GM21526 (cell line): Measurements from ENCODE around the gene CROCC.
"Not testable (repeated sequence)": the region's sequence is repeated elsewhere in the genome, so short reads cannot be mapped to it uniquely, and the experiment has no call there.

Experiments used
- ATAC-seq: cut with Tn5 transposase; IDR thresholded peaks from one replicate; pipeline ENCODE4 v1.9.1; 2021; ENCODE audit warnings: moderate library complexity; ENCODE audit not compliant: unreplicated experiment, low FRiP score

CROCC gene, protein sequence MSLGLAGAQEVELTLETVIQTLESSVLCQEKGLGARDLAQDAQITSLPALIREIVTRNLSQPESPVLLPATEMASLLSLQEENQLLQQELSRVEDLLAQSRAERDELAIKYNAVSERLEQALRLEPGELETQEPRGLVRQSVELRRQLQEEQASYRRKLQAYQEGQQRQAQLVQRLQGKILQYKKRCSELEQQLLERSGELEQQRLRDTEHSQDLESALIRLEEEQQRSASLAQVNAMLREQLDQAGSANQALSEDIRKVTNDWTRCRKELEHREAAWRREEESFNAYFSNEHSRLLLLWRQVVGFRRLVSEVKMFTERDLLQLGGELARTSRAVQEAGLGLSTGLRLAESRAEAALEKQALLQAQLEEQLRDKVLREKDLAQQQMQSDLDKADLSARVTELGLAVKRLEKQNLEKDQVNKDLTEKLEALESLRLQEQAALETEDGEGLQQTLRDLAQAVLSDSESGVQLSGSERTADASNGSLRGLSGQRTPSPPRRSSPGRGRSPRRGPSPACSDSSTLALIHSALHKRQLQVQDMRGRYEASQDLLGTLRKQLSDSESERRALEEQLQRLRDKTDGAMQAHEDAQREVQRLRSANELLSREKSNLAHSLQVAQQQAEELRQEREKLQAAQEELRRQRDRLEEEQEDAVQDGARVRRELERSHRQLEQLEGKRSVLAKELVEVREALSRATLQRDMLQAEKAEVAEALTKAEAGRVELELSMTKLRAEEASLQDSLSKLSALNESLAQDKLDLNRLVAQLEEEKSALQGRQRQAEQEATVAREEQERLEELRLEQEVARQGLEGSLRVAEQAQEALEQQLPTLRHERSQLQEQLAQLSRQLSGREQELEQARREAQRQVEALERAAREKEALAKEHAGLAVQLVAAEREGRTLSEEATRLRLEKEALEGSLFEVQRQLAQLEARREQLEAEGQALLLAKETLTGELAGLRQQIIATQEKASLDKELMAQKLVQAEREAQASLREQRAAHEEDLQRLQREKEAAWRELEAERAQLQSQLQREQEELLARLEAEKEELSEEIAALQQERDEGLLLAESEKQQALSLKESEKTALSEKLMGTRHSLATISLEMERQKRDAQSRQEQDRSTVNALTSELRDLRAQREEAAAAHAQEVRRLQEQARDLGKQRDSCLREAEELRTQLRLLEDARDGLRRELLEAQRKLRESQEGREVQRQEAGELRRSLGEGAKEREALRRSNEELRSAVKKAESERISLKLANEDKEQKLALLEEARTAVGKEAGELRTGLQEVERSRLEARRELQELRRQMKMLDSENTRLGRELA (N-terminal part only)

DNA sequence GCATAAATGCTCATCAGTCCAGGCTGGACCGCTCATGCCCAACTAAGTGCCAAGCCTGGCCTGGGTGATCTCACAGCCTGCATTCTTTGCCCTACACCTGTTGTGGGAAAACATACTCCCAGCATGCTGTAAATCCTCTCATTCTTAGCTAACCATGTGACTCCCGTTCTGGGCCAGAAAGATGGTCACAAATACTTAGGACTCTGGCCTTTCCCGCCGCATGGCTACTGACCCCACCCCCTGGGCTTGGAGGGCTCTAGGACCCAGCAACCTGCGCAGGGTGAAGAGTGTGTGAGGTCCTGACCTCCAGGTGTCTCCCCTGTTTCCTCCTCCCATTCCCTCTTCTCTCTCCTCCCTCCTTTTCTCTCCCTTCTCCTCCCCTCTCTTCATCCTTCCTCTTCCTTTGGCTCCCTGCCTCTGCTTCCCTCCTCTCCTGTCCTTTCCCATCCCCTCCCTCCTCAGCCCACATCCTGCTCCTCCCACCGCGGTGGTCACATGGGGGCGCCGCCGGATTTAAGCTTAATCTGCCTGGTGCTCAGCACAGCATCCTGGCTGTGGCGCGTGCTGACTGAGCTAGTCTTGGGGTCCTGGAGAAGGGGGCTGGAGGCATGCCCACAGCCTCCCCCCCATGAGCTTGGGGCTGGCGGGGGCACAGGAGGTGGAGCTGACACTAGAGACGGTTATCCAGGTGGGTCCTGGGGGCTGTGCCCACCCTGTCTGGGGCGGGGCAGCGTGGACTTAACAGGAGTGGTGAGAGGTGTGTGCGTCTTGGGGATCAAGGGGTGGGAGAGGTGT, at the start of gene CROCC:
Gene CROCC, plus strand, starts transcription at position 541 of the 795 bp plus-strand sequence. Its CDS starts 88 bp downstream, at position 629.
- ATAC-seq: no peak

DNA sequence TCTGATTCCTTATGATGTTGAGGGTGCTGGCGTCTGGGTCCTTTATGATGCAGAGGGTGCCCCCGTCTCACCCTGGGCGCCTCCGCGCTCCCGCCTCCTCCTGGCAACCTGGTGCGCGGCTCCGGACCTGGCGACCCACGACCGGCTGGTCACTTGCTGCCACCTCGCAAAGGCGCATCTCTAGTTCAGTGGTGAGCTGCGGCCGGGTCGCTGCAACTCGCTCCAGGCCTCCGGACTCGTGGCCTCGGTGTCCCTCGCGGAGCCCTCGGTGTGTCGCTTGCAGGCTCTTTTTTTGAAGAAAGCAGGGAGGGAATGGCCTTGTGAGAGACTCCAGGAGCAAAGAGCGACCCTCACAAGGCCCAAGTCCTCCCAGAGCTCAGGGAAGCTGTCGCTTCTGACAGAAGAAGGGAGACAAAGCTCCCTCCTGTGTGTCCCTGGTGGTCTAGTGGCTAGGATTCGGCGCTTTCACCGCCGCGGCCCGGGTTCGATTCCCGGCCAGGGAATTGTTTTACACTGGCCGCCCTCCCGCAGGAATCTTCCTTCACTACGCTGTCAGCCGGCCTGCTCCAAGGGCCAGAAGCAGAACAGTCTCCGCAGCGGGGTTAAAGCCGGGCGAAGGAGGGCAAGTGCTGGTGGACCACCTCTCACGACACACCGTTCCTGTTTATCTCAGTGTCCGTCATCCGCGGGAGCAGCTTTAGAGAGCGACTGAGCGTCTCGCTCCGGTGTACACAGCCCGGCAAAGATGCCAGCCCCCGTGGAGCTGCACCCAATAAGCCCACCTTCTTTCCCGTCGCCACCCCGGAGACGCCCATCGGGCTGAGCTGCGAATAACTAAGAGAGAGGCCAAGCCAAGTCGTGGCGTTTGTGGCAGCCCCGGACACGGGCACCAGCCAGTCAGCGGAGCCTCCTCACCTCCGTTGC, 49.3 kb upstream of the CROCC start:
- ATAC-seq: not testable (repeated sequence)

DNA sequence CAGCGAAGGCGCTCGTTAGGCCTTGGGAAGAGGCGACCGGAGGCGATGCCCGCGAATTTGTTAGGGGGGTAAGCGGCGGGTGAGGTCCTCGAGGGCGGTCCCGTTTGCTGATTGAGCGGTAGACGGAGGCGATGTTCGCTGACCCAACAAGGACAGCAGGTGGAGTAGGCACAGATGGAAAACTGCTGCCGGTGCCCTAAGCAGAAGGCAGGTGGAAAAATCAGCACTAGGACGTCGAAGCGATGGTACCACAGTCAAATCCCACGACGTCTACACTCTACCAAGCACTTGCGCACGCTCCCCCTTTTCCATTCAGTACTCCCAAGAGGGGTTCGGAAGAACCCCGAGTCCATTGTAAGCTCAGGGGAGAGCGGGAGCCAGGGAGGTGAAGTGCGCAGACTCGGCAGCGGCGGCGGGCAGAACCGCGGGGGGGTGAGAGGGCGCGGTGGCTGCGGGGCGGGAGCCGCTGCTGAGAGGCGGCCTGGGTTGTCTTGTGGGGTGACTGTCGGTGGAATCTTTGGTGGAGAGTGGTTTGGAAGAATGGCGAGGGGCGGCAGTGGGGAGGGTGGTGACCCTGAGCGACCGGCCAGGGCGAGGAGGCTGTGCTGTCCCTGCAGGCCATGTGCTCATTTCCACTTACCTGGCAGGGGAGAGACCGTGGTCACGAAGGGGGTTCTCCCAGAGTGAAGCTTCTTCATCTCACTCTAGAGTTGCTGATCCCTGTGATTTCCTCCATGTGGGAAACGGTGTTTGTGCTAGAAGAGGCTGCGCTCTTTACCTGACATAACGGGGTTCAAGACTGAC, 48.5 kb upstream of the CROCC start:
- not testable (repeated sequence) for ATAC-seq

DNA sequence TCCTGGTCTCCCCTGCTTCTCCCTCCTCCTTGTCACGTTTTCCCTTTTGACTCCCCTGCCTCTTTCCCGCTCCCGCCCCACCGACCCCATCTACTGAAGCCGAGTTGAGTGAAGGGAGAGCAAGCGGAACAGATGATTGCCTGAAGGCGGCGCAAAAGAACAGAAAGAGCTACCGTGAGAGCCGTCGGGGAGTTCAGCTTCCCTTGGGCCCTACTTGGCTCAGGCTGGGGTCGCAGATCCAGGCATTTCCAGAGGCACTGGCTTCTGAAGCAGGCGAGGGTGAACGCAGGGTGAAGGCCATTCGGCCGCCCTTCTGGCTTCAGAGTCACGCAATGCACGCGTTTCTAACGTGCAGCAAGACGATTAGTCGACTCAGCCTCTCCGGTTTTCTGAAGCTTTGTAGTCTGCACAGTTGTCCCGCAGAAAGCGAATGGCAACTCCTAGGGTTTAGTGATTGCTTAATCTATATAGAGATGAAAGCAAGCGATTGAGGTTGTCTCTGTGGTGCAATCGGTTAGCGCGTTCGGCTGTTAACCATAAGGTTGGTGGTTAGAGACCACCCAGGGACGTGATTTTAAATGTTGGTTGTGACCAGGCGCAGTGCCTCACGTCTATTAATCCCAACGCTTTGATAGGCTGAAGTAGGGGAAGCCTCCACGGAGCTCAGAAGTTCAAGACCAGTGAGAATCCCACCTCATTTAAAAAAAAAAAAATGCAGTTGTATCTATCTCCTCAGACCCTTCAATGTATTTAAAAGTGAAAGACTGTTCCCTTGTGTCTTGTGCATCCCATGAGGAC, 46.6 kb upstream of the CROCC start:
- ATAC-seq: not testable (repeated sequence)

DNA sequence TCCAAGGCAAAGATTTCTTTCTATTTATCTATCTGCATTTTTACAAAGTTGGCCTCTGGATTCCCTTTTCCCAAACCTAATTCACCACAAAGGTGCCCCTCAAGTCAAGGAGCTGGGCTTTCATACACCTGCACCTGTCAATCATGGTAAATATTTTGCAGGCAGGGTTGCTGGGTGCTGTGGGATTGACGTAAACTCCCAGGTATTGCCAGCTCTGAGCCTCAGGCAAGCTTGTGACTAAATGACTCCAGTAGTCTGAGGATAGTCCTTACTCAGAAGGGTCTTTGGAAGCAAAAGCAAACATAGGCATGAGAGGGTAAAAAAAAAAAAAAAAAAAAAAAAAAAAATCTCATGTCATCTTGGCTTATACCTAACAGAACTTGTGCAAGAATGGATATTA, 40.0 kb upstream of the CROCC start:
- ATAC-seq: not testable (repeated sequence)

DNA sequence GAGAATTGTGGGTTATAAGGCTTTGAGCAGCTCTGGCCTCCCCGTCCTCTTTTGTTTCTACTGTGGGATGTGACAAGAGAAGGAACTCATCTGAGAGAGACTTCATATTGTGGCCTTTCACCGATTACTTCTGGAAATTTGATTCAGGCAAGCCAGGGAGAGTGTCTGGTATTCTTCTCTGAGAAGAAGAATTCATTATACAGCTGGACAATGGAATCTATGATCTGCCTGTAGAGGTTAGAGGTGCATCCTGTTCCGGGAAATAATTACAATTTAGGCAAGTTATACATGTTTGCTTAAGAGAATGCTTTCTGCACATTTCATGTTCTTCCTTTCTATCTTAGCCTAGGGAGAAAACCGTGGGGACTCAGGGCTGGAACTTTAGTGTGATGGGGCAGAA, 38.7 kb upstream of the CROCC start:
- no peak for ATAC-seq

DNA sequence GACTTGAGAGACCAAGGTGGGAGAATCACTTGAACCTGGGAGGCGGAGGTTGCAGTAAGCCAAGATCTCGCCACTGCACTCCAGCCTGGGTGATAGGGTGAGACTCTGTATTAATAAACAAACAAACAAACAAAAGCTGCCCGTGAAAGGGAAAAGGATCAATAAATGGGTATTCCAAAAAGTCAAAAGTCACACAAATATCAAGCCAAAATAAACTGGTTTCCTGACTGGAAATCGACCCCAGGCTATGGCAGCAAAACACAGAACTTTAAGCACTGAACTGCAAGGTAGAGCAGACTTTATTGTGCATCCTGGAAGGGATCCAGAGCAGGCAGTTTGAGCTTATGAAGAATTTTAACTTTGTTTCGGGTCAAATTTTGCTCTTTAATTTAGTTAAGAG, 37.2 kb upstream of the CROCC start:
- ATAC-seq: not testable (repeated sequence)

DNA sequence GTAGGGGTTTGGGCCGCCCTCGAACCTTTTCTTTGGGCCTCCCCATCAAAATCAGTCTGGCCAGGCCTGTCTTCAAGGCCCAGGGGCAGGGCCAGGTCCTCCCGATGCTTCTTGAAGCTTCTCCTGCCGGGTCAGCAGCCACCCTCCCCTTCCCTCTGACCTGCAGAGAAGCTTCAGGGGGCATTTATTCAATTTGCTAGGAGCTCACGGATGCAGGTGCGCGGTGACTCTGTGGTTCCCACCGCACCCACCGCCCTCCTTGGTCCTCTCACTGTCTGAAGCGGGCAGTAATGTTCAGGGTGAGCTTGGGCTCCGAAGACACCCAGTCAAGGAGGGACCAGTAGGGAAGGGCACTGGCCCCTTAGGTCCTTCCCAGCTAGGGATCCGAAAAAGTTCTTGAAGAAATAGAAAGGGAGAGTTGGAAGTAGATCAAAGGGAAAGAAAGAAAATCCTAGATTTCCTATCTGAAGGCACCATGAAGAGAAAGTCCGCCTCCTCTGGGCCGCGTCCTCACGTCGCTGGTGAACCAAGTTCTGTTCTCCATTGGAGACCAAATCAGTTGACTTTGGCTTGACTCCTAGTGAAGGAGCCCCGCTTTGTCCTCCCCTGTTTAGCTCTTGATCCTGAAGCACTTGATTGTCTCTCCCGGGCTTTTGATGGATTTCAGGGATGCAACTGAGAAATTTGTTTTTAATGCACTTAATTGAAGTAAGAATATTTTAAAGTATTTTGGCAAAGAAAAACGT, 34.7 kb upstream of the CROCC start:
- ATAC-seq: no peak

DNA sequence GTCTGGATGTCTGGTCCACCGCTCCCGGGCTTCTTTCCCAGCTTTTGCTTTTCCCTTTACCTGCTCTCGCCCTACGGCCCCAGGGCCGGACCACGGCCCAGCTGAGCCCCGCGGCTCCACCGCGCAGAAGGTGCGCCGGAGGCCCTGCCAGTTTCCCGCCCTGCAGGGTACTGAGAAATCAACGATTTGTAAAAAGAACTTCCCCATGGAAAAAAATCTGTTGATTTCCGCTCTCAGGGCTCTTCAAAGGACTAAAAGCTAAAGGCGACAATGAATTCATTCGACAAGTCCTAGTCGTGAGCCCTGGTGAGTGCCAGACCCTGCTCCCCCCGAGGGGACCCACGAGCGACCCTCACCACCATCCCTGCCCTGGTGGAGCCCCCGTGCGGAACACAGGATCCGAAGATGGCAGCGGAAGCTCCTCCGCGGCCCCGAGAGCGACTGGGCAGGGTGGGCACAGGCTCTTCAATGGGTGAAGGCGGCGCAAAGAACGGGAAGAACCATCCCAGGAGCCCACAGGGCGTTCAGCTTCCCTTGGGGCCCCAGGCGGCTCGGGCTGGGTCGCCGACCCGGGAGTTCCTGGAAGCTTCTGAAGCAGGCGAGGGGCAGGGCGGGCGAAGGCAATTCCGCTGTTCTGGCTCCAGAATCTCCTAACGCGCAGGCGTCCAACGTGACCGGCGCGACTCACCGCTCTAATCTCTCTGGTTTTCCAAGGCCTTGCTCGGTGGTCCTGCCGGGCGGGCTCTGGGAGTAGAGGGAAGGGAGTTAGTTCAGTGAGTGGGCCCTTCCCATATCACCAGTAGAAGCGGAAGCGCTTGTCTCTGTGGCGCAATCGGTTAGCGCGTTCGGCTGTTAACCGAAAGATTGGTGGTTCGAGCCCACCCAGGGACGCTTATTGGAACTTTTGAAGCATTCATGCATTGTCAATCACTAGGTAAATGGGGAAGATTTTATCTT, 32.6 kb upstream of the CROCC start:
- ATAC-seq: no peak

DNA sequence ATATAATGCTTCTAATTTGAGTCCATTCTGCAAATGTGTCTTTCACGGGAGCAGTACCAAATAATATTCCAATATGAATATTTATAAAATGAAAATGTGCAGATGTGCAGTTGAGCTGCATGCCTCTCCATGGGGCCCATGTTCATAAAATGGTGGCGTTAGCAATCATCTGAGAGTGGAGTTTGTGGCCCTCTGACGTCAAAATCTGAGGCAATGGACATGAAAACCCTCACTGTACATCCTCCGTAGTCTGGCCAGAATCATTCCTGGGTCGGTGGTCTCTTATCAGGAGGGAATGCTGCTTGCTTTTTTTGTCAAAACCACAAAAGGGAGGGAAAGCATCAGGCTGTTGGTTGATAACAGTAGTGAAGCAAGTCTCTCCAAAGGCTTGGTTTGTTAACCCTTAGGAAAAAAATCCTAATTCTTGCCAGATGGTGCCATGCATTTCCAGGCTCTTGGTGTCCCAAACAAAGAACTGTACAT, 31.2 kb upstream of the CROCC start:
- ATAC-seq: not testable (repeated sequence)

DNA sequence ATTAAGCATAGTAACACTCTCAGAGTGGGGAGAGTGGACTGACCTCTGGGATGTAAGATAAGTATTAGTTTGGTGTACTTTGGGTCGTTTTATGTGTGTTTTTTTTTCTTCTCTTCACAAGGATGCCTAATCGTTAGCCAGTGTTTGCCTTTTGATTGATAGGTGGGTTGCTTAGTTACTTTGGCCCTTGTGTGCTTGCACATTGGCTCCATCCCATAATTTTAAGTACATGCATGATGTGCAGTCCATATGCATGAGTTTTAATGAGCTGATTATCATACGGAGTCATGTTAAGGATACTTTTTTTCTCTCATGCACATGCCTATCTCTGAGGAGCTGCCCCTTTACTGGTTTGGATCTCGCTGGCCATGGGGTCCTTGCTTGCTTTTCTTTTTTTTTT, 30.7 kb upstream of the CROCC start:
- ATAC-seq: not testable (repeated sequence)

DNA sequence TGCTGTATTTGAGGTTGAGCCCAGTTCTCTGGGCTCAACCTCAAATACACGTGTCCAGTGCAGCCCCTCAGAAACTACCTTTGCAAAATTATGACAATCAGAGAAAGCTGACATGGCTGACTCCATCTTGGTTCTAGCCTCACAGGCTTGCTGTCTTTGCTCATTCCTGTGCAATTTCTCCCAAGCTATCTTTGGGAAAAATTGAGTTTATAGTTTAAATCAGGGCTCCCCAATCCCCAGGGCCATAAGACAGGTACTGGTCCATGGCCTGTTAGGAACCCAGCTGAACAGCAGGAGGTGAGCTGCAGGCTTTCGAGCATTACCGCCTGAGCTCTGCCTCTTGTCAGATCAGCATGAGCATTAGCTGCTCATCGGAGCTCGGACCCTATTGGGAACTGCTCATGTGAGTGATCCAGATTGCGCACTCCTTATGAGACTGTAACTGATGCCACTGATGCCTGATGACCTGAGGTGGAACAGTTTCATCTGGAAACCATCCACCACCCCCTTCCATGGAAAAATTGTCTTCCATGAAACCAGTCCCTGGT, 28.7 kb upstream of the CROCC start:
- not testable (repeated sequence) for ATAC-seq

DNA sequence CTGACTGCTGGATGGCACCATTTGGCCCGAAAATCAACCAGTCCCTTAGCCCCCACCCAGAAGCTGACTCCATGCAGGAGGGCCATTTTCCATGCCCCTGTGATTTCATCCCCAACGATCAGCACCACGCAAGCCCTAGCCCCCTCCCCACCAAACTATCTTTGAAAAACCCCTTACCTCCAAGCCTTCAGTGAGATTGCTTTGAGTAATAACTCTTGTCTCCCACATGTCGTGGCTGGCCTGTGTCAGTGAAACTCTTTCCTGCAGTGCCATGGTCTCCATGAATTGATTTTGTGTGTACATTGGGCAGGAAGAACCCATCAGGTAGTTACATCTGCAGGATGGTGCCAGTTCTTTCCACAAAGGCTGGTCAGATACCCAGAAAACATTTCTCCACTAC, 27.9 kb upstream of the CROCC start:
- not testable (repeated sequence) for ATAC-seq

DNA sequence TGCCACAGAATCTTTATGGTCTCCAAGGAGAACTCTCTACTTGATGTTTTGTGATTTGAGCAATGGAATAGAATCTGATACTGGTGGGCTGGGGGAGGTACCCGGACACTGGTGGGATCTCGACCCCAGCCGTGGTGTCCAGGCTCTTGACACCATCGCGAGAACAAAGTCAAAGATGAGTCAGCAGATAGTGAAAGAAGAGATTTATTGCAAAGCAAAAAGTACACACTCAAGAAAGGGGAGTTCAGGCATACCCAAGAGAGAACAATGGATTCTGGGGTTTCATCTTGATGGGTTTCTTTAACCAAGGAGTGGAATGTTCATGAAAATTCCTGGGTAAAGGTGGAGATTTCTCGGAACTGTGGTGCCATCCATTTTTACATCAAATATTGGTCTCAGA, 27.4 kb upstream of the CROCC start:
- not testable (repeated sequence) for ATAC-seq

DNA sequence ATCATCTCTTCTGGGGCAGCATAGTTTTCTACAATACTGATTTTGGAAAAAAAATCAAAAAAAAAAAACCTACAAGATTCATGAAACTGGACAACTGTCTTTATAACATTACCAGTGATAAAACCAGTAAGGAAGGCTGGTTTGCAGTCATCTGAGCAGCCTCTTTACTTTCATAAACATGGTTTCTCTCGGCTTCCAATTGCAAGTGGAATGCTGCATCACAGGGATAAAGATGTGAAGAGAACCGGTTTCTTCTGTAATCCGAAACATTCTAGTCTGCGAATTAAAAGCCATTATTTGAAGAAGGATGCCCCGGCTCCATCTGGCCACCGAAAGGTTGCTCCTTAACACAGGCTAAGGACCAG, 26.5 kb upstream of the CROCC start:
- ATAC-seq: not testable (repeated sequence)
